HG03575 (cell line): ENCODE results near the gene ITGB2.

Experiments used
- ATAC-seq: cut with Tn5 transposase; IDR thresholded peaks from one replicate; pipeline ENCODE4 v1.9.1; 2021; ENCODE audit not compliant: unreplicated experiment, insufficient number of reproducible peaks, low FRiP score; ENCODE audit errors: extremely low read depth

The ITGB2 gene

DNA sequence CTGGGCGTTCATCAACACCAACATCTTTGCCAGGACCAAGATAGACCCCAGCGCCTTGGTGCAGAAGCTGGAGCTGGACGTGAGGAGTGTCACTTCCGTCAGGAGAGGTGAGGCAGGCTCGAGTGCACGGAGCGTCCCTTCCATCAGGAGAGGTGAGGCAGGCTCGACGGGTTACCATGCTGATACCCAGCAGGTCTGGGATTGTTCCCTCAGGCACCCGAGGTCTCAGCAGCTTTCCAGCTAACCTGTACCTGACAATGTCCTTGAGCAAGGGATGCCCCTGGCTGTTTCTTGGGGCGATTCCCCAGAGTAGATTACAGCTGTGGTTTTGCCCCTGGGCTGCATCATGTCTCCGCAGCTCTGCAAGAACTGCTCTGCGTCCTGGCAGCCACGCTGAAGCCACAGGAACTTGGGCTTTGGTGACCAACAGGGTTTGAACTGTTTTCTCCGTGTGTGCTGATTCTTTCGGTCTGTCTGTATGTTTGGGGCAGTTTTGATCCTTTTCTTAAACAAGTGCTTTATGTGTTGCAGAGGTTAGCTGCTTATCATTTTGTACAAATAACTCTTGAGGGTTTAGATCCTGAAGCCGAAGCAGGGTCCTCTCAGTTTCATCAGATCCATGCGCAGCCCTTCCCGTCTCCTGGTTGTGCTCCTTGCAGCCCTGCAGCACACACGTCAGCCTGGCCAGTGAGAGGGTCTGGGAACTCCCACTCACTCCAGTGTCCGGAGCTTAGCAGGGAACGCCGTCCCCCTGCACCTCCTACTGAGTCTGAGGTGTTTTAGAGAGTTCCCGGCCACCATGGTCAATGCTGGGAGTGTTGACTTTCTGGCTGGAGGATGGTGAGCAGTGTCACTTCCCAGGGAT, 23.2 kb upstream of the ITGB2 start:
- no peak for ATAC-seq

DNA sequence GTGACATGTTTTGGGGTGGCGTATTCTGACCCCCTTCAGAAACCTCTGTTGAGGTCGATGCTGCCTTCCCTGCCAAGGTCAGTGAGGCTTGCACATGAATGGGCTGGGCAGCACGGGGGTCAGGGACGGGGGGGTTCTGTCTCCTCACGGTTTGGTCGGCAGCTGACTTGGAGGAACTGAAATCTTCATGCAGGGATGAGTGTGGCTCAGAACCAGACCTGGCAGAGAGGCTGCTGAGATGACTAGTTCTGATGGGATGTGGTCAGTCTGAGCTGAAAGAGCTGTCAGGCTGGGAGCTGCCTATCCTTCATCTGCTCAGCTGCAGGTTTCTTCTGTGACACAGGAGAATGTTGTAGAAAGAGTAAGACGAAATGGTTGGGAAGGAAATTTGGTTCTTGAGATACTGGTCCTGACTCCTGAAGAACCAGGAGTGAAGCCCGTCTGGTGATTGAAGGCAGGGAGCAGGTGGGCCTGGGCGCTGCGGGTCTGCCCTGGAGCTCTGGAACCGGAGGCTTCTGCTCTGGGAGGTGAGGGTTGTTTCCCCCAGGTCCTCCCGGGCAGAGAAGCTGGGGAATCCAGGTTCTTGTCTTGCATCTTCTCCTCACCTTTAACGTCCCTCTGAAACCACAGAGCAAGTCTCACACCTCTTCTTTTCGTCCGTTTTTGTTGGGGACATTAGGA, 22.4 kb upstream of the ITGB2 start:
- no peak for ATAC-seq

DNA sequence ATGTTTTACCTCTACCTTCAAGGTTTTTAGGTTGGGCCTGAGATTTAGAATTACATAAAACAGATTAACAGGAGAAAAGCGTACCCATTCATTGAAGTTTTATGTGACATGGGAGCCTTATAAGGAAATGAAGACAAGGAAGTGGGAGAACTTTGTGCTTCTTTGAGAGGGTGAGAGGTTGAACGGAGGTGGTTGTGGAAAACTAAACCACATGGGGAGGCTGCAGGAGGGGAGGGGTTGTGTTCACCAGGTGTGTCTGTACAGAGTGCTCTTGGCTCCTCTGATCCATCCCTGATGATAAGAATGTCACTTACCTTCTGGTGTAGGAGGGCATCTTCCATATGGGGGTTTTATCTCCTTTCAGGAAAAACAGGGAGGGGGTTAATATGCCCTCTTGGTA, 21.9 kb upstream of the ITGB2 start:
- no peak for ATAC-seq

DNA sequence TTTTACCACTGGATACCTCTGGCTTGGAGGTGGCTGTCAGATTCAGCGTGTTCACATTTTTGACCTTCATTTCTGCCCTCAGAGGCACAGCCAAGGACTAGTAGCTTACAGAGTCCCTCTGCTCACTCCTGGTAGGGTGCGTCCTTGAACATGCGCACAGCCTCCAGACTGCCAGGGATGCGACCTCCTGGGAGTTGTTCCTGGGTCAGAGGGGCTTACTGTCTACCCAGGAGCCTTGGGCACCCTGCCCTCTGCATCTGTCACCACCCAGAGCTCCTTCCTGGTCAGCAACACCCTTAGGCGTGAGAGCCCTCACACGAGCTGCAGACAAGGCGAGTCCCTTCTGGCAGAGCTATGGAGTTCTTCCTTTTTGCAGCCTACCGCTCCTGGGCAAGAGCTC, 20.9 kb upstream of the ITGB2 start:
- ATAC-seq: no peak

DNA sequence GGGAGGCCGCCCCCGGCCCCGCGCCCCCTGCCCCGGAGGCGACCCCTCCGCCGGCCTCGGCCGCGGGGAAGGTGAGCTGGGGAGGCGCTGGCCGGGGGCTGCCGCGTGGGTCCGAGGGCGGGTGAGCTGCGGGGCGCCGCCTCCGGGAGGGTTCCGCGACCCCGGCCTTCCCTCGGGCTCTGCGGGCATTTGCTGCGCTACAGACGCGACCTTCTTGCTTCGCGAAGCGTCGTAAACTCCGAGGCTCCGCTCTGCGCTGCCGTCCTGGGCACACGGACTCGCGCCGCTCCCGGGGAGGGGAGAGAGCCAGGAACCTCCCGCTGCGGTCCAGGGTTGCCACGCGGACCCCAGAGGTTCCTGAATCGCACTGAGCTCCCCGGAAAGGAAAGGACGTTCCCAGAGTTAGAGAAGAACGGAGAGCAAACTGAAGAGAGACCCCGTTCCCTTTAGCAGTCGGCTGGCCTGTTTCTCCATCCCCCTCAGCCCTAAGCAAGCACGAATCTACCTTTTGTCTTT, 19.5 kb upstream of the ITGB2 start:
- no peak for ATAC-seq

DNA sequence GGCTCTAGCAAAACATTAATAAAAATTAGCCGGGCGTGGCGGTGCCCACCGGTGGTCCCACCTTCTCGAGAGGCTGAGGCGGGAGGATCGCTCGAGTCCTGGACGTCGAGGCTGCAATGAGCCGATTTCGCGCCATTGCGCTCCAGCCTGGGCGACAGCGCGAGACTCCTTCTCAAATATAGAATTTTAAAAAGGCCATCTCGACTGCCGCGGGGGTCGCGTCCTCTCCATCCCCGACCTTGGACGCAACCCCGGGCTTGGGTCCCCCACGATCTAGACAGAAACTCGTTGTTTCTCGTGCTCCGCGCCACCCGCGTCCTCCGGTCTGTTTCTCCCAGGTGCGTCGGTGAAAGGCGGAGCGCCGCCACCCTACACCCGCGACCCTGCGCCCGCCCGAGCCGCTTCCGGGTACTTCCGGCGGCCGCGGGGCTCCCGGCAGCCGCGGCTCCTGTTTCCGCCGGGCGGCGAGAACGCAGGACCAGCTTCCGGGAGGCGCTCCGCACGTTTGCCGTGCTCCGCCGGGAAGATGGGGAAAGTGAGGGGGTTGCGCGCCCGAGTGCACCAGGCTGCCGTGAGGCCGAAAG, 18.9 kb upstream of the ITGB2 start, which contains the start of gene SLX9:
SLX9 (plus strand) TSS at position 498 of the 584 bp plus-strand sequence; CDS start at position 527, 29 bp downstream.
- ATAC-seq: no peak

DNA sequence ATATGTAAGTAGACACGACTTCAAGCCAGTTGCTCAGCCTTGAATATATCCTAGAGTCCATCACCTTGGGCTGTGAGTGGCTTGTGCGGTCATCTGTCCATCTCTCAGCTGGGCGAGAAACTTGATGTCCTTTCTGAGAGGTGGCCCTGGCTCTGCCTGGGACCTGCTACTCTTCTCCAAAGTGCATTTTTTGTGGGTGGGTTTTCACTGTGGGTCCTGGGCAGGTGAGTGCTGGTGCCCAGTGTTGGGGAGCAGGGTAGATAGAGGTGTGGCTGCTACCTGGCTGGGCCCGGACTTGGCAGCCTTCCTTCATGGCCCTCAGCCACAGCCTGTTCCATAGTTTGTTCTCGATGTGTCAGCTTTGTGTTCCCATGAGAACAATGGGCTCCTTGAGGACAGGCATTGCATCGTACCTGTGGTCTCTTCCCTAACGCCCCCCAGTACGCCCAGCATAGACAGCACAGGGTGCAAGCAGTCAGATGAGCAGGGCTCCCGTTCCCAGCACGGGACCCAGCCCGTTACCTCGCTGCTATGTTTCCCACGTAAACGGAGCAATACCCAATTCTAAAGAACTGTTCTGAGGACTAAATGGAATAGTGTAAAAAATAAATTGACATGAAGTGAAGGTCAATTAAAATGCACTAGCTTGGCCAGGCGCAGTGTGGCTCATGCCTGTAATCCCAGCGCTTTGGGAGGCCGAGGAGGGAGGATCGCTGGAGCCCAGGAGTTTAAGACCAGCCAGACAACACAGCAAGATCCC, 18.3 kb upstream of the ITGB2 start:
- ATAC-seq: no peak

DNA sequence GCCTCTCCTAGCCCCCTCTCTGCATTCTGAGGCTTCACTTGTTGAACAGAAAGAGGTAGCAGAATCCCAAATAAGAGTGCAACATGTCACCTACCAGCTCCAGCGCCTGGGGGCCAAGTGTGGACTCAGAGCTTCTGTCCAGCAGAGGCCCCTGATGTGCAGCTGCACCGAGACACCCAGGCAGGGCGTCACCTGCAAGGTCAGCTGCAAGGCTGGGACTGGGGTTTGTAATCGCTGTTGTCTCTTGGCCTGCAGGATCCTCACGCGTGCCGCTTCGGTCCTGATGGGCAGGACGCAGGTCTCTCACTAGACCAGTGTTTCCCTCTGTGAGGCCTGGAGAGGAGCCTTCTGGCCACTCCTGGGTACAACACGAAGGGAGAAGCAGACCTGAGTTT, 14.8 kb upstream of the ITGB2 start:
- no peak for ATAC-seq

DNA sequence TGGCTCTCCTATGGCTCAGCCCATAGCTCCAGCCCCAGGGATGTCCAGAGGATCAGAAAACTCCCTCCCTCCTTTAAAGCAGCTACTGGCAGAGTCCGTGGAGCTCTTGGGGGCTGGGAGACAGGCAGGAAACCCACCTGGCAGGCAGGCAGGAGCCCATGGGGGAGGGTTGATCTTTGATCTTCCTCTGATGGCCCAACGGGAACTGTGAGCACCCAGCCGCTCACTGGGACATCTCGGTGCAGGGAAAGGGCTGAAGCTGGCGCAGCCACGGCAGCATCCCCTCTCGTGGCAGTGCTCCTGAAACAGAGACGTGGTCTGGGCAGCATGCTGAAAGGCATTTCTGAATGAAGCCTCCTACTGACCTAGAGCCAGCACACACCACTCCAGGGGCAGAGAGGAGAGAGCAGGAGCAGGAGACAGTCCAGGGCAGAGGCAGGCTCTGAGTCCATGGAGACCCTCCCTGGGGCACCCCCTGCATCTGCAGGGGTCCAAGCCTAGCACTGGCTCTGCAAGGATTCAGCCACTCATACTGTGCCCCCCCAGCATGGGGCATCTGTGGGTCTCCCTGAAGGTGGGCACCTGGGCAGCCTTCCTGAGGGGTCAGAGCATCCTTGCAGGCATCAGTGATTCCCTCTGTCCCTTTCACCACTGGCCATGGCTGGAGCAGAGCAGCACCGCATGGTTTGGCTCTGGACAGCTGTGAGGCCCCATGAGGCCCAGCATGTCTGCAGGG, 14.3 kb upstream of the ITGB2 start:
- no peak for ATAC-seq

DNA sequence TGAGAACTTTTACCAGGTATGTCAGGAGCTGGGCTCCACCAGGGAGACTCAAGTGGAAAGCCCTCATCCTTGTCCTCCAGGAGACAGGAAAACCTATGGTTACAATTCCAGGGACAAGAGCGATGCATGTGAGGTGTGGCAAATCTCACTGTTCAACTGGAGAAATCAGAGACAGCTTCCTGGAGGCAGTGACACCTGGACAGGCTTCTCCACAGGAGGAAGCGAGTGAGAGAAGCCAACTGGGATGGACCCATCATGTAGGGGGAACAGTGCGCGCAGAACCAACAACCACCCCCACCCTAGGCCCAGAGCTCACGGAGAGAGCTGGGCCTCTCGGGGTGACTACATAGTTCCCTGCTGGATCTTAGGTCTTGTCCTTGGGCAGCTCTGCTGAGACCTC, 13.6 kb upstream of the ITGB2 start:
- no peak for ATAC-seq

DNA sequence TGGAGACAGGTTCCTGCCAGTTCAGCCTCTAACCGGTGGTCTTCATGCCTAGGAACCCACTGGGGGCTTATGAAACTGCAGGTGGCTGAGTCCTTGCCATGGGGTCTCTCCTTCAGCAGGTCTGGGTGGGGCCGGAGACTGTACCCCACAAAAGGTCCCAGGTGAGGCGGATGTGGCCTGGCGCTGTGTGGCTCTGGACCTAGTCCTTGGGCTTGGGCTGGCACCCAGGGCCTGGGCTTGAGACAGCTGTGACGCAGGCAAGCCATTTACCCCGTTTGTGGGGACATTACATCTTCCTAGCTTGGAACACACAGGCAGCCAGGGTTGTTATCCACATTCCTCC, 13.2 kb upstream of the ITGB2 start:
- no peak for ATAC-seq

DNA sequence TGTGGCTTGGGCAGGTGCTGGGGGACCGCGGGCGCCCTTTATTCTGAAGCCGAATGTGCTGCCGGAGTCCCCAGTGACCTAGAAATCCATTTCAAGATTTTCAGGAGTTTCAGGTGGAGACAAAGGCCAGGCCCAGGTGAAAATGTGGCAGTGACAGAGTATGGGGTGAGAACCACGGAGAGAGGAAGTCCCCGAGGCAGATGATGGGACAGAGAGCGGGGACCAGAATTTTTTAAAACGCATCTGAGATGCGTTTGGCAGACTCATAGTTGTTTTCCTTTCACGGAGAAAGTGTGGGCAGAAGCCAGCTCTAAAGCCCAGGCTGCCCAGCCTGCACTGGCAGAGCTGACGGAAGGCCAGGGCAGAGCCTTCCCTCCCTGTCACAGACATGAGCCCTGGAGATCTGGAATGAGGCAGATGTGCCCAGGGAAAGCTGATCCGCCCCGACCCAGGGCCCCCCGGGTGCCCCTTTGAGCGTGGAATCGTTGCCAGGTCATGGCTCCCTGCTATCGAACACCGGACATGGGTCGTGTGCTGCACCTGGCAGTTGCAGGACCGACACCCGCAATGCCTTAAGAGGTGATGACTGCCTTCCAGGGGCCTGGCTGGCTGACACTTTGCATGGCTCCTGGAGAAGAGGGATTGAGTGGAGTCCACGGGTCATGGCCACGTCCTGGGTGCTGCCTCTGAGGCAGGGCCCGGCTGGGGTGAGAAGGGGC, 12.7 kb upstream of the ITGB2 start:
- ATAC-seq: no peak

DNA sequence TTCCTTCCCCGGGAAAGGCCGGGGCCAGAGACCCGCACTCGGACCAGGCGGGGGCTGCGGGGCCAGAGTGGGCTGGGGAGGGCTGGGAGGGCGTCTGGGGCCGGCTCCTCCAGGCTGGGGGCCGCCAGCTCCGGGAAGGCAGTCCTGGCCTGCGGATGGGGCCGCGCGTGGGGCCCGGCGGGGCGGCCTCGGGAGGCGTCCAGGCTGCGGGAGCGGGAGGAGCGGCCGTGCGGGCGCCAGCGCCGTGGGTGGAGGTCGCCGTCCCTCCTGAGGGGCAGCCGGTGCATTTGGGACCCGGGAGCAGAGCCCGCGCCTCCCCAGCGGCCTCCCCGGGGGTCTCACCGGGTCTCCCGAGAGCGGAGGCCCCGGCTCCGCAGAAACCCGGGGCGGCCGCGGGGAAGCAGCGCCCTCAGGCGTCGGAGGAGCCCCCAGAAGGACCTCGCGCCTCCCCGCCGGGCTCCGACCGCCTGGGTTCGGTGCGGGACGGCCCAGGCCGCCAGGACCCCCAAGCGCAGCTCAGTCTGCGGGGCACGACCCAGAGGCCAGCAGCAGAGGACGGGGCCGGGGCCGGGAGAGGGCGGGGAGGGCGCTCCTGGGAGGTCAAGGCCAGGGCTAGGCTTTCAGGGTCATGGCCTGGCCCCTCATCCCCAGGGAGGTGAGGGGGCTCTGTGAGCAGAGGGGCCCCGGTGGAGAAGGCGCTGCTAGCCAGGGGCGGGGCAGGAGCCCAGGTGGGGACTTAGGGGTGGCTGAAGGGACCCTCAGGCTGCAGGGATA, 11.9 kb upstream of the ITGB2 start:
- no peak for ATAC-seq

DNA sequence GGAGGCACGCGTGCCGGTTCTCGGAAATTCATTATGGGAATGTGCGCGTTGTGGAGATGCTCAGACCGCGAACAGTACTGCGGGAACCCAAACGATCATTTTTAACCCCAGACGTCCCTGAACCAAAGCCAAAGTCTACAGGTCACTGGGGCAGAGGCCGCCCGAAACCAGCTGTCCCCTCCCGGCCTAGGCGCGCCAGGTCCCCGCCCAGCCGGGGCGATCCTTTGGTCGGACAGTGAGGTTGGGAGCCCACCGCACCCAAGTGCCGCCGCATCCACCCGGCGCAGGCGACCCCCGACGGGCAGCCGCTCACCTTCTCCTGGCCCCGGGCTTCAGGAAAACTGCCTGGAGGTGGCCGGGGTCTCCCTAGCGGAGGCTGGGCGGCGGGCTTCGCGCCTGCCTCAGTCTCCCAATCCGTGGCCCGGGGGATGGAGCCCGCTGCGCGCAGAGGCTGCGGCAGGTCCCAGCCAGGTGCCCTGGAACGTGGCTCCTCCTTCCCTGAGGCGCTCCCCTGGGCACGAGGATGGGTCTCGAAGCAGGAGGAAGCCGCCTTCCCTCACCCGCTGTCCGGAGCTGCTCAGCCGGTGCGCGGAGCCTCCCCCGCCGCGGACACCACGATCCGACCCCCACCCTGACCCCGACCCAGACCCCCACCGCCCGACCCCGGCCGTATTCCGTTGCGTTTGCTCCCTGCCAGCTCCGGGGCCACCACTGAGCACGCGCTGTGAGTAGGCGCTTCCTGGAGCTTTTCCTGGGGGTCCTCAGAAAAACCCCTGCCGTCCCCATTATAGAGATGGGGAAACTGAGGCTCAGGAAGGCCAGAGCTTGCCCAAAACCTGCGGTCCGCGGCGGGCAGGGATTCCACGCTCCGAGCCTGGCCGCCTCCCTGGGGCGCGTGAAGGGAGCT, 11.1 kb upstream of the ITGB2 start:
- no peak for ATAC-seq

DNA sequence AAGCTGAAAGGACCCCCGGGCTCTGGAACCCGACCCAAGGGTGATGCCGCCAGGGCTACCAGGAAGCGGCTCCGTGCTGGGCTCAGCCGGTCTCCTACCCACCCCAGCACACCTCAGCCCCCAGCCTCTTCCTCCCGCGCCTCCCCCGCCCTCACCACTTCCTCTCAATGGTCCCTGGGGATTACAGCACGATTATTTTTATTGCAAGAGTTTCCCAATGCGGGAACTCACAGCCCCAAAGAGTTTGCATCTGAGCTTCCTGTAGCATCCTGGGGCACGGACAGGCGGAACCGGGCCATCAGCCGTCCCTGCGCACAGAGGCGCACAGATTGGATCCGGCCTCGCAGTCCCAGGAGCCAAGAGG, 10.4 kb upstream of the ITGB2 start:
- ATAC-seq: no peak

DNA sequence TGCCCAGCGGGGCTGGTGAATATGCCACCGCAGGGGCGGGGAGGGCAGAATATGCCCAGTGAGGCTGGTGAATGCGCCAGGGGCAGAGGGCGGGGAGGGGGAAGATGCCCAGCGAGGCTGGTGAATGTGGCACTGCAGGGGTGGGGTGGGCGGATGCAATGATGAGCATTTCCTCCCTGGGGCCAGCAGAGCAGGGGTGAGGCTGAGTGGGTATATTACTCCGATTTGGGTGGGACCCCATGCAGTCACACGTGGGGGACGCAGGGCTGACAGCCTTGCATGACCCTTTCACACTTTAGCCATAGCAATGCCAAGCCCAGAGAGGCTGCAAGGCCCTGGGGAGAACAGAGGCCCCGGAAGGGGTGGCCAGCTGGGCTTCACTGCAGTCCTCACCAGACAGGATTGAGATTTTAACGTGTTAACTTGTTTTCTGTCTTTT, 9.9 kb upstream of the ITGB2 start:
- no peak for ATAC-seq
